ENCODE data around the gene ARHGAP29. TPM values are rescaled to one million over a fixed set of nuclear protein-coding genes. Genes with fewer than 3 reads are reported as not detected.

The ARHGAP29 gene
- total and polyA plus RNA-seq, 2 of the 4 experiments (the other 2 are of a cell fraction) = 19.1 to 30.3 TPM

GRCh38 chr1:94202241-94202640 is 35.1 kb downstream of the ARHGAP29 start:
- ChIA-PET CTCF (interaction anchor here (0.6 kb wide), 1 partner anchor 131 kb away, joined by 3 read pairs; no protein-coding TSS in a partner anchor), POLR2A (ENCODE audit: unreplicated experiment) (interaction anchor here (0.7 kb wide), 1 partner anchor 132 kb away, joined by 4 read pairs; no protein-coding TSS in a partner anchor)
- BruUV-seq (replicated peaks) = no TSS peak
- H2AK9ac ChIP-seq (replicated peaks; ENCODE audit: low read depth, low read length, poor library complexity) = no peak overlapping the region
- in situ Hi-C loops (cut with MboI; ENCODE audit: low sequenced_read_pairs) = no loop called here
- no peak overlapping the region for H2AK5ac ChIP-seq (ENCODE audit: low read depth, low read length)
- no peak overlapping the region for H2BK120ac ChIP-seq (ENCODE audit: low read depth, low read length)
- H3K23ac ChIP-seq (ENCODE audit: low read depth, low read length) = no peak overlapping the region
- H3K27me3 ChIP-seq (ENCODE audit: control insufficient read depth, insufficient read depth, low read length) = no peaks in the 10 kb centered on the region
- no peaks in the 10 kb centered on the region for H4K20me1 ChIP-seq (ENCODE audit: insufficient read depth, low read length)
- no peak overlapping the region for H3K4me3 ChIP-seq (ENCODE audit: insufficient read depth, low read depth, low read length)
- H3K4me1 ChIP-seq (ENCODE audit: control insufficient read depth, insufficient read depth, low read length) = no peaks in the 10 kb centered on the region; the same call in 1 of the 2 replicates
- H4K5ac ChIP-seq (ENCODE audit: low read depth, low read length) = no peak overlapping the region
- H3K36me3 ChIP-seq (ENCODE audit: control insufficient read depth, insufficient read depth, low read length) = peaks cover 13% of the 10 kb centered on the region
- no peaks in the 10 kb centered on the region for H3K9me3 ChIP-seq (ENCODE audit: control insufficient read depth, insufficient read depth, low read length)
- intact Hi-C loops (cut with micrococcal nuclease) = no loop called here
- H3K9me1 ChIP-seq (ENCODE audit: insufficient read depth, low read length) = no peaks in the 10 kb centered on the region
- no peak overlapping the region for H3K56ac ChIP-seq (ENCODE audit: extremely low read depth, insufficient read depth, low read length)
- H2BK15ac ChIP-seq (ENCODE audit: low read depth, low read length) = no peak overlapping the region
- 85% methylated on average over 2 of the region's 6 CpGs; no CpG with 5 or more reads in 1 of the 2 experiments for WGBS, 2 experiments (ENCODE audit: extremely low coverage in 2 of 2, insufficient read length in 1 of 2)
- DNase-seq = no peak
- TF ChIP-seq RFX5 (IDR thresholded peaks at IDR 0.05; ENCODE audit: low read depth, low read length) (no peak), RCOR1 (IDR thresholded peaks at IDR 0.05; ENCODE audit: insufficient replicate concordance, low read length) (no peak), MXI1 (IDR thresholded peaks at IDR 0.05; ENCODE audit: borderline replicate concordance, low read depth, low read length) (no peak), BHLHE40 (IDR thresholded peaks at IDR 0.05; ENCODE audit: low read depth, low read length) (no peak), MAFK (IDR thresholded peaks at IDR 0.05; ENCODE audit: low read depth, low read length) (no peak)
- no peak overlapping the region for H3K9ac ChIP-seq (ENCODE audit: low read depth, low read length)
- H3K4ac ChIP-seq (ENCODE audit: low read depth, low read length) = no peak overlapping the region
- H4K8ac ChIP-seq (ENCODE audit: low read depth in 2 of 2, low read length in 2 of 2) = no peak overlapping the region
- no peak overlapping the region for H2BK5ac ChIP-seq (ENCODE audit: low read depth, low read length, poor library complexity, severe bottlenecking)
- H3K4me2 ChIP-seq (ENCODE audit: low read depth, low read length) = no peak overlapping the region
- no peak overlapping the region for H3K27ac ChIP-seq (ENCODE audit: insufficient read depth, low read length)
- H4K91ac ChIP-seq (ENCODE audit: insufficient read depth, low read depth, low read length) = no peak overlapping the region
- H2BK20ac ChIP-seq (ENCODE audit: low read depth, low read length) = no peak overlapping the region
- no peak overlapping the region for H2AFZ ChIP-seq (replicated peaks; ENCODE audit: low read length, poor library complexity)
- dilution Hi-C loops (cut with HindIII; ENCODE audit: low sequenced_read_pairs, unreplicated experiment) = no loop called here
- no peak overlapping the region for H3K14ac ChIP-seq (replicated peaks; ENCODE audit: low read depth, low read length)
- no peak overlapping the region for H3K18ac ChIP-seq (ENCODE audit: low read depth, low read length)
- no peak for ATAC-seq (ENCODE audit: low read depth)
- peaks cover 0 to 6% of the 10 kb centered on the region in 2 experiments; a peak in 2 of 4 replicates for H3K79me1 ChIP-seq (ENCODE audit: low read depth in 1 of 2, low read length in 2 of 2)

All from IMR-90 (cell line).